GM21528 (cell line): Measurements from ENCODE around the gene PCSK6.
"Not testable (repeated sequence)": the region's sequence is repeated elsewhere in the genome, so short reads cannot be mapped to it uniquely, and the experiment has no call there.

ENCODE experiments used
- ATAC-seq: cut with Tn5 transposase; IDR thresholded peaks from one replicate; pipeline ENCODE4 v1.9.1; 2021; ENCODE audit warnings: mild to moderate bottlenecking, moderate library complexity; ENCODE audit not compliant: unreplicated experiment, low FRiP score

PCSK6 gene

DNA sequence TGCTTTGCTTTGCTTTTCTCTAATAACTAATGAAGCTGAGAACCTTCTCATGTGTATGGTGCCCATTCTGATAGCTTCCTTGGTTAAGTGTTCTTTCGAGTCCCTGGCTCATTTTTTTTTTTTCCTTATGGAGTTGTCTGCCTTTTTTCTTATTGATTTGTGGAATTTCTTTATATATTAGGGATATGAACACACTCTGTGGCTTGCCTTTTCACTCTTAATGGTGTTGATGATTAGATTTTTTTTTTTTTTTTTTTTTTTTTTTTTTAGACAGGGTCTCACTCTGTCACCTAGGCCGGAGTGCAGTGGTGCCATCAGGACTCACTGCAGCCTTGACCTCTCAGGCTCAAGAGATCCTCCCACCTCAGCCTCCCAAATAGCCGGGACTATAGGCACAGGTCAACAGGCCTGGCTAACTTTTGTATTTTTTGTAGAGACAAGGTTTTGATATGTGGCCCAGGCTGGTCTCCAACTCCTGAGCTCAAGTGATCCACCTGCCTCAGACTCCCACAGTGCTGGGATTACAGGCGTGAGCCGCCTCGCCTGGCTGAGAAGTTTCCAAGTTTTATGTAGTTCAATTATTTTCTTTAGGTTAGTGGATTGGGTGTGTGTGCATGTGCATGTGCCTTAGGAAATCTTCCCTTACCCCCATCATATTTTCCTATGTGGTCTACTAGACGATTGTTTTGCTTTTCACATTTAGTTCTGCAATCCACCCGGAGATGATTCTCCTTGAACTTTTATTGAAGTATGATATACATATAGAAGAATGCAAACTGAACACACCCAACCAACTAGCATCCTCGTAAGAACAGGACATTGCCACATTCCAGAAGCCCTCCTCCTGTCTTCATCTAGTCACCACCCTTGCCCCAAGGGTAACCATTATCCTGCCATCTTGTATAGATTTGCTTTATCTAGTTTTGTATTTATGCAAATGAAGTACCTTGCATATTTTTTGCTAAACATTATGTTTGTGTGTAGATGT lies 192.8 kb downstream of the PCSK6 start:
- no peak for ATAC-seq

DNA sequence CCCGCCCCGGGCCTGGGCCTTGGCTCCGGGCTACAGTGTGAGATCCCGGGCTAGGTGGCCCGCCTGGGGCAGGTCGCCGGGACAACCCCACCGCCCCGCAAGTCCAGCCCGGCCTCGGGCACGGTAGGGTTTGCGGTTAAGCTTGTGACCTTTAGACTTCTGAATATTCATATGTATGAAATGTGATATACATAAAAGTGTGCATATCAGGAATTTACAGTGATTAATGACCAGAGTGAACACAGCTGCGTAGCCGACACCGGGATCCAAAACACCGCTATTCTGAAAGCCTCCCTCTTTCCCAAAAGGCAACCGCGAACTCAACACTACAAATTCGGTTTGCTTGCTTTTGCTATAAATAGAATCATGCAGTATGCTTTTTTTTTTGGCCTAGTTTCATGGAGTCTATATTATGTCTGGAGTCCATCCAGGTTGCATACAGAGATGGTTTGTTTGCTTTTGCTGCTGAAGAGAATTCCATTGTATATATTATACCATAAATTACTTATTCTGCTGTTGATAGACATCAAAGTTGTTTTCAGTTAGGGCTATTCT lies 193.8 kb downstream of the PCSK6 start:
- ATAC-seq = no peak

DNA sequence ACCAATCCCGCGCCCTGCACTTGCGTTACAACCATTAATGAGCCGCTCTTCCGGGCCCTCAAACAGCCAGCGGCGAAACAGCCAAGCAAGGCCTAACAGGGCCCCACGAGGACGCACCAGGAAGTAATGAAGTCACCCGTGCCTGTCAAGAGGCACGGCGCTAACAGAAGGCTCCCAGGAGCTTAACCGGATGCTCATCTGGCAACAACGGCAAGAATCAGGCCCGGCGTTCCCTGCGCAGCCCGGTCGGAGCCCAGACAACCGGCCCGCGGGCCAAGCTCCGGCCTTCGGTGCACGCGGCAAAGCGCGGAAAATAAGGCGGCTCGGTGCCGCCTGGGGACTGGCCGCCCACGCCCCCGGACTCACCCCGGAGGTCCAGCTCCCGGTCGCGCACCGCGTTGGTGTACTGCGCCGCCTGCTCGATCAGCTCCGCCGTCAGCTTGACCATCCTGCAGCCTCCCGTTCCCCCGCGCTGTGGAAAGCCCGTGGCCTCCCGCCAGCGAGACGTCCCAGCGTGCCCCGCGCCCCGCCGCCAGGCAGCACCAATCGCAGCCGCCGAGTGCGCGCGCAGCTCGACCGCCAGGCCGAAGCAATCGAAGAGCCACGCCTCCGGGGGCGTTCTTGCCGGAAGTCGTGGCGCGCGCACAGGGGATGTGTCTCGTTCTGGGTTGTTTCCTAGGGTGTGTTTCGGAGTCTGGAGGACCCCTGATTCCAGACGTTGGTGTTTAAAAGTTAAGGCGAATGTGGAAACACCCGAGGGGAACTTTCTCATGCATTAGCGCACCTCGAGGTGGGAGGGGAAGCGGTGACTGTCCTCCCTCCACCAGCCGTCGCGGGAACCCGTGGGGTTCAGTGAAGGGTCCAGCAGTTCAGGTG lies 194.5 kb downstream of the PCSK6 start, which contains the start of gene SNRPA1:
Gene SNRPA1 (minus strand): TSS at position 518 of the 876 bp plus-strand sequence. CDS start 70 bp downstream, at position 448.
- ATAC-seq = peak; percentile 83

DNA sequence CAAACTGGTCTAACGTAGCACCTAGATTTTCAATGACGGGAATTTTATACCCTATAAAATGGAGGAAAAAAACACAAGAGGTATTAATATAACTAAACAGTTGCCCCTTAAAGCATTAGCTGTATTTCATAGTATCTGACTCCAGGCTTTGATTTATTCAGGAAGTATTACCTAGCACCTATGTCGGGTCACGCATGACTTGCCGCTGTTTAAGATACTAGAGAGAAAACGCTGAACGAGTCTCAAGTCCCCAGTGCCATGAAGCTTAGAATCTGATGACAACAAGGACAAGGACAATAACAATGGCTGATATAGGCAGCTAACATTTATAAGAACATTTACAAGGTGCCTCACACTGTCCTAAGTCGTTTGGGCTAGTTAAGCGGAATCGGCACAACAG lies 196.4 kb downstream of the PCSK6 start:
- ATAC-seq = no peak

DNA sequence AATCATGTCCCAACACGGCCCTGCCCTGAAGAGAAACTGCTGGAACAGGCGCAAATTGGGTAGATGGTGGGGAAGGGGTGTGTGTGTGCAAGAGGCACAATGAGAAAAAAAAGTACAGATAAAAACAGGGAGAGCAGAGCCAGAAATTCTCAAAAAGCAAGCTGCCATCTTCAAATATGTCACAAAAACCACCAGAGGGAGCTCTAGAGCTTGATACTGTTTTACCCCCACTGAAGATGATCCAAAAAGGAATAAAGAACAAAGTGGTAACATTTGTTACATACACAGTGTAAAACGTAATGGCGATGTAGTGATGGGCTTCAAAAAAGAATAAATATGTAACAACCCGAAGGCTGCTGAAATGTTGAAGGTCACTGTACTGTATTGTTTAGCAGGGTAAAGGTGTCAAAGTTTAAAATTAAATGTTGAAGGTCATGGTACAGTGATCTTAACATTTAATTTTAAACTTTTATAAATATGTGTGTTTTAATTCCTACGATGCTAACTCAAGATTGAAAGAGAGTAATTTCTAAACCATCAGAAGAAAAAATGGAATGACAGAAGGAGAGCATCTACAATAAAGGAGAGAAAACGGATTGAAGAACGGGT lies 200.5 kb downstream of the PCSK6 start:
- no peak for ATAC-seq

DNA sequence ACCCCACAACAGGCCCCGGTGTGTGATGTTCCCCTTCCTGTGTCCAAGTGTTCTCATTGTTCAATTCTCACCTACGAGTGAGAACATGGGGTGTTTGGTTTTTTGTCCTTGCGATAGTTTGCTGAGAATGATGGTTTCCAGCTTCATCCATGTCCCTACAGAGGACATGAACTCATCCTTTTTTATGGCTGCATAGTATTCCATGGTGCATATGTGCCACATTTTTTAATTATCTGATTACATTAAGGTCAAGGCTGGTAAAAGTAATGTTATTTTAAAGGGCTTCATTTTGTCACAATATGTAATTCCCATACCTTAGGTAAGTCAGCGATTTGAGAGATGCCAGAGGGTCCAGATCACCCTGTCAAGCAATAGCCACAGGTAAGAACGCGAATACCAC lies 202.2 kb downstream of the PCSK6 start:
- ATAC-seq = not testable (repeated sequence)

DNA sequence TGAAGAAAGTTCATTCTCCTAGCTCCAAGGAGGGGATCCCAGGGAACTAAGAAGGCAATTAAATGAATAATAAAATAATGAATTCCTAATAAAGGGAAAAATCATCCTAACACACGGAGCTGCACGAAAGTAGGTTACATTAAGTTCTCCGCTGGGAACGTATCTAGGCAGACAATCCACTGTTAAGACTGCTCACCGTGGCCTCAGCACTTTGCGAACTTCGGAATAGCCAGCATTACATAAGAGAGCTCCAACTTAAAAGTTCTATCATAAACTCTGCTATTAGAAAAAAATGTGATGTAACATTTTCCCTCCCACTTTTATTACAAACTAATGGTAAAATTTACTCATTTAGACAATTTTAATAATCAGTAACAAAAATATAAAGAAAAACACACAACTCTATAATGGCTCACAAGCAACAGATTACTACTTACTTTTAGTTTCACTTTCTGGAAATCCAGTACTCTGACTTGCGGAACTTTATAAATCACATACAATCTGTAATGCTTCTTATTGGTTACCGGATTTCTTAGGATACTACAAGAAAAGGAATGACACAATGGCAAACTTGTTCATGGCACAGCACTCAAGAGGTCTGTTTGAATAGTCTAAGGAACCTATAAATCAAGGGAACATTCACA lies 202.9 kb downstream of the PCSK6 start:
- ATAC-seq = no peak

DNA sequence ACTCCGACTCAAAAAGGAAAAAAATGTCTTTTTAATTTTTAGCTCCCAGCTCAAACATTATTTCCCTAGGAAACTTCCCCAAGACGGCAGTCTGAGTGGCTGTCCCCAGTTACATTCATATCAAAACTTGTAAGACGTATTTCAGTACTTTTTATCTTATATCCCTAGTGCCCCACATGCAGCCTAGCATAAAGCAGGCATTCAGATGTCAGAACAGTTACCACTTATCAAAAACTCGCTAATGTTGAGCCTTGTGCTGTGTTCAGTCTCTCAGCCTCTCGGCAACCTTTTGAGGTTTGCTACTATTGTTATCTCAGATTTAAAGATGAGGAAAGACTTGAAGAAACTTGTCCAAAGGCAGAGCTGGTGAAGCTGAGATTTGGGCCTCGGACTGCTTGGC lies 205.6 kb downstream of the PCSK6 start:
- ATAC-seq = no peak

DNA sequence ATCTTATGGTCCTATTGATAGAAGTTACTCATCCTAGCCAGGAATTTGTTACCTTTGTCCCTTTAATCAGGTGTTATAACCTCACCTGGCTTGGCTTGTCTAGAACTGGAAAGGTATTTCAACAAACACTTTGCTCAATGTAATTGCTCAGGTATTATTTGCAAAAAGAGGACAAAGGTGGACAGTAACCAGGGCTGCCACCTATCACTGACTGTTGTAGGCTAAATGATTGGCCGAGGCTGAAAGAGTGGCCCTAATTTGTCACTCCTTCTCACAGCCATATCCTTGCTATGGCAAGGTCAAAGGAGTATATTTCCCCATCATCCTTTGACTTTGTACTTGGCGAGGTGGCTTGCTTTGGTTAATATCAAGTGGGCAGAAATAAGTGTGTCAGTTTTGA lies 209.5 kb downstream of the PCSK6 start:
- no peak for ATAC-seq

DNA sequence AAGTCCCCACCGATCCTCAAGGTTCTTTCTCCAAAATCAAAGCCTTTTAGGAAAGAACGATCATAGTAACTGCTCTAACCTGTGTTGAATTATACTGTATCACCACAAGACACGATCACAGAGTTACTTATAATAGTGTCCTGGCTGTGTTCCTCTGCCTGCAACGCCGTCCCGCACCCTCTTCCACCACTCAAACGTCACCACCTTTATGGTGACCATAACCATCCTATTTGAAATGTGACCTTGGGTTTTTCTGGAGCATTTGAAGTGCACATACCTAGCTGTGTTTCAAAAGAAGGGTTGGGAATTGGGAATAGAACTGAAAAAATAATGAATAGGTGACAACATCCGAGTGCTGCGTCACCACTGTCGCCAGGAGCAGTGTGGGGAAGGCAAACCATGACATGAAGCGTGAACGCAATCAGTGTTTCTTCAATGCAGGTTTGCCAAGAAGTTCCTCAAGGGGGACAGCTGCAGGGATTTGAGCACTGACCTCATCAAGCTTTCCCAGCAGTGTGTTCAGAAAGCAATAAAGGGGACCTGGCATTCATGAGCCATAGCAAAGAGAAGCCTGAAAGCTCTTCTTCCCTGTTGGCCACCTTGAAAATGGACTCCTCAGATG lies 211.5 kb downstream of the PCSK6 start:
- ATAC-seq = no peak

DNA sequence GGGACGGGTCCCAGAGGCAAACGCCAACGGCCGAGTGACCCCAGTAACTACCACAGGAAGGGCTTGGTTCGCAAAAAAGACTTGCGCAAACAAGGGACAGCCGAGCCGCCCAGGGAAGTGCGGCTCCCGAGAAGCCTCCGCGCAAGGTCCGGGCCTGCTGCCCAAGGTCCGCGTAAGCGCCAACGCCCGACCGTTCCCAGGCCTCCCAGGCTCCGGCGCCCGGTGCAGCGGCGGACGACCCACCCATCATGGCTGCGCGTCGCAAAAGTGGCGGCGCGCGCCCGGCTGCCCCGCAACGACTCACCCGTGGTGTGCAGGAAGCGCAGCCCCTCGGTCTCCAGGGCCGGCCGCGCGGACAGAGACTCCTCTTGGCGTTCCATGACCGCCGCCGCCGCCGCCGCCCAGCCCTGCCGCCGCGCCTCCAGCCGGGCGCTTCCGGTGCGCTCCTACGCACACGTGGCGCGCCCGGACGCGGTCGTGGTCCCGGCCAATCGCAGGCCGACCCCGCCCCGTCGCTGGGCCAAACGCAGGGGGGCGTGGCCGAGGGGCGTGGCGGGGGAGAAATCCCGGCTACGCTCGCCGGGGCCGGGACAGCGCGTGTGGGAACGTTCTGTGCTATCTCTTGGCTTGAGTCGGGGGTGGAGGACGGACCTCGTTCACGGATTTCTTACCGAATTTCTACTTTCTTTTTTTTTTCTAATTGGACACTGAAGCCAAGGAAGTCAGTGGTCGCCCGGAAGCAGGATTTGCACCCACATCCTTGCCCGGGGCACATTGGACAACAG lies 212.3 kb downstream of the PCSK6 start, which contains the start of gene SELENOS:
Gene SELENOS (minus strand): TSS at position 448 of the 785 bp plus-strand sequence. CDS start 68 bp downstream, at position 380.
- peak; percentile 92 for ATAC-seq

DNA sequence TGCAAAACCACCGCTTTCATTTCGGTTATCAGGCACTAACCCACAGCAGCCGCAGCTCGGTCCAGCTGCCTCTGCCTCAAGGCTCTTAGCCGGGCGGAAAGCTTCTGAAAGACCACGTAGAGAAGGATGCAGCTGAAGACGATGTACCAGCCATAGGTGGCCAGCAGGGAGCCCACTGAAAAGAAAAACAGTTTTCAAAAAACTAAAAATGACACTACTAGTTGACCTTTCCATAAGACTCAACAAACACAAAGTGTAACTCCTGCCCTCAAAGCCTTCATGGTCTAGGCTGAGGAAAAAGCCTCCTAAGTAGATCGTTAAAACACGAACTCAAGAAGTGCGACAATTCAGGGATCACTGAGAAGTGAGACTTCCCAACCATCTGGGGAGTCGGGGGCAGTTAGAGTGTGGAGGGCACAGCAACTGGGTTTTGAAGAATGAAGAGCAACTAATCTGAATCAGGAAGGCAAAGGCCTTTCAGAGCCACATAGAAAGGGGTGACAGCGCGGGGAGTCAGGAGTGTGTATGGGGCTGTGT lies 212.9 kb downstream of the PCSK6 start:
- peak; percentile 32 for ATAC-seq

DNA sequence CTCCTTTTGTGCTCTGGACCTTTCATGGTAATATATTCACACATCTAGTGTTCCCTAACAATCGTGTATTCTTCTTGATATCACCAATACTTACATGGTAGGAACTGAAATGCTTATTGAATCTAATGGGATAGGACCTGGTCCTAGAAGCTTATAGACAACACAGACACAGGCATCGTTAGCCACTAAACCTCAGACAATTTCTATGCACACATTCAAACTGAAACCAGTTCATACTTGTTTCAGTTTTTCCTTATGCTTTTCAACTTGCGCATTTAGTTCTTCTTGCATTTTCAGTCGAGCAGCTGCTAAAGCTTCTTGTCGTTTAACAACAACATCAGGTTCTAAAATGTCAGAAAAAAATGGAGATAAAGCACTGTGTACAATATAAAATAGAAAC lies 214.5 kb downstream of the PCSK6 start:
- peak; percentile 33 for ATAC-seq

DNA sequence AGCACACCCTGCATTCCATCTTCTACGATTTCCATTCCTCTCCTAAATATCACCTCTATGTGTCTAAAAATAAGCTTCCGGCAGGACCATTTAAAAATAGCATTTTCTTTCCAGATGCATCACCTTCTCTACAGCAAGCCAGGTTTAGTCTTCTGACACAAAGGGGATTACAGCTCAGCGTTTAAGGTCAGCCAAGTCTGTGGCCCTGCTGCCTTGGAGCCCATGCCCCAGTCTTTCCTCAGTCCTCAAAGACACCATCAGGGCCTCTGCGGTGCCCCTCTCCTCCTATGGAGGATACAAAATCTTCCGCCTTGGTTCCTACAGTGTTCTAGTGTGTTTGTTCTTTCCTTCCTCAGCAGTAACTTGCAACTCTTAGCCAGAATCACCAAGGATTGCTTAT lies 216.0 kb downstream of the PCSK6 start:
- ATAC-seq = no peak

DNA sequence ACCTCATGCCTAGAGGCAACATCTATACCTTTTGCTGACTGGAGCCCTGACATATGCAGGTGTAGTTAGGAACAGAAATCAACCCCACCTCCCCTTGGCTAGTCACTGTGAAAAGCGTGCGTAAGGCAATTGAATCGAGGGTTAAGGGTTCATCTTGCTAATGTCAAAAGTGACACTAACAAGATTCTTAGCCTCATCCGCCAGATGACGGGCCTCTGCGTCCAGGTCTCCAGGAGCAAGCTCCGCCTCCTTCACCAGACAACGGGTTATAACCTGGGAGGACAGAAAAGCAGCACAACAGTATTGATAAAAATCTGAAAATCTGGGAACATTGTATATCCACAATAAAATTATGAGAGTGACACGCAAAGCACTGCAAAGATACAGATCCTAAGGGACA lies 216.9 kb downstream of the PCSK6 start:
- ATAC-seq = no peak

DNA sequence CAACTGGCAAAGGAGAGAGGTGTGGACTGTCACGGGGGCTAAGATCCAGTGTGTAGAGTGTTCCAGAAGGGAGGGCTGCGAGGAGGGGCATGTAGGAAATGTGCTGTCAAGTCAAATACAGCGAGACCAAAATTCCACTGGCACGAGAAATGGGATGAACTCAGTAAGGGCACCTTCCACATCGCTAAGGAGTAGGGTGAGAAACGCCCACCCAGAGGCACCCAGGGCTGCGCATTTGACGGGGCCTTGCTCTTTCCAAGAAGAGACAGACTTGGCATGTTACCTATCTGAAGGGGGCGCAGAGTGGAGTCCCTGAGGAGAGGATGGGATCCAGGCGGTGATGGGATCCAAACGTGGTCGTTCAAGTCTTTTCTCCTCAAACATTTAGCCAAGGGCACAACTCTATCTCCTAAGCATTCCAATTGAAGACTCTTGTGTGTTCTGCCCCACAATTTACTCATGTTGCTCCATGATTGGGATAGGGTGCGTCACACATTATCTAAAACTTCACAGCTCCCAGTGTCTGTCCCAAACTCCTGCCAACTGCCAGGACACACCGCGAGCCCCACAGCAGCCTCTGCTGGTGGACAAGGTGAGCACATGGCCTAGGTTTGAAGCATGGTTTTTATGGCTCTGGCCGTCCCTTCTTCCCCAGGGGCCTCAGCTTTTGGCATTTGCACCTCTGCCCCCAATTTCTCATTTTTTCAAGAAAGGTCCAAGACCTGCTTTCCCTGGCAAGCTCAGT lies 219.9 kb downstream of the PCSK6 start:
- ATAC-seq = no peak

DNA sequence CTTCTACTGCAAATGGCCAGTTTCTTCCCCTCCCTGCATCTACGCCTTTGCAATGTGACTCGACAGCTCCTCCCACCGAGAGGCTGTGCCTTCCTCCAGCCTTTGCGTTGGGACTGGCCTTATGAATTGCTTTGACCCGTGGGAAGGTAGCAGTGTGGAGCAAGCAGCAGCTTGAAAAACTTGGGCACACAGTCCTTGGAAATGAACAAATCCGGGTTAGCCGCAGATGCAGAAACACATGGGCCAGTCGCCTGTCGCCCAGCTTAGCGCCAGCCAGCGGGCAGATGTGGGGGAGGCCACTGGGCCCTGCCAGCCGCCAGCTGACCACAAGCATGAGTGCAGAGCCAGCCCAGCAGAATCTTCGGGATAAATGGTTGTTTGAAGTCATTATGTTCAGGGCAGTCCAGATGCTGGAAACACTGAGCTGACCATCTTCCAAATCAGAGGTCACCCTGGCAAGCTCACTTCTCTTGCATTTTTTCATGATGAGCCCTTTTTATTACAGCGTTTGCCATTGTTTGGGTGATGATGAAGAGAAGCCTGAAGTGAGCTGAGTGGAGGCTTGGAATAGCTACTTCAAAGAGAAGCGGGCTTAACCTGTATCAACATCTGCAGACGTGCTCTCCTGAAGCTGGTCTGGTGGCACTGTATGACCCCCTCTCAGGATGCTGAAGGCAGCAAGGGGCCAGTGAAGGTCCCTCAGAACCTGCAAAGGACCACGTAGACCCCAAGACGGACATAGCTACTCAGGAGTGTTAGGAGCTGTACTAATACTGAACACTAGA lies 222.0 kb downstream of the PCSK6 start:
- no peak for ATAC-seq
